ENCODE results near the gene PCED1A. TPM values are rescaled to one million over a fixed set of nuclear protein-coding genes. Genes with fewer than 3 reads are reported as not detected.

Gene PCED1A
- total RNA-seq, 1 donor from 2014 or later: 53.2 TPM

- peaks cover 61% of the 10 kb centered on the region for H3K4me1 Mint-ChIP-seq
- TF ChIP-seq CTCF (IDR thresholded peaks at IDR 0.05): no peak
- POLR2A ChIA-PET: interaction anchor here (1.3 kb wide), 1 partner anchor 10 kb away, joined by 3 read pairs; no protein-coding TSS in a partner anchor
These were observed 47.3 kb upstream of the PCED1A start for GRCh38 chr20:2887715-2888114.

GRCh38 chr20:2883726-2884637 lies 43.5 kb upstream of the PCED1A start:
- no peak for DNase-seq
- H3K4me3 Mint-ChIP-seq: no peak overlapping the region
- POLR2A ChIA-PET: interaction anchor here (0.6 kb wide), 2 partner anchors 102 to 221 kb away, joined by 3 to 4 read pairs; no protein-coding TSS in a partner anchor
- peak; percentile 34 for ATAC-seq (ENCODE audit: low read depth)
- H3K36me3 Mint-ChIP-seq (ENCODE audit: low read depth): peaks cover 10% of the 10 kb centered on the region
- intact Hi-C loops (cut with micrococcal nuclease): no loop called here
- peak overlapping the region; percentile 11 for H3K27ac Mint-ChIP-seq
- CTCF ChIA-PET: no interaction called here
- no peaks in the 10 kb centered on the region for H3K27me3 Mint-ChIP-seq
- peaks cover 49% of the 10 kb centered on the region for H3K4me1 Mint-ChIP-seq
- H3K9me3 Mint-ChIP-seq: no peaks in the 10 kb centered on the region
- no peak for TF ChIP-seq CTCF (IDR thresholded peaks at IDR 0.05)

More at GRCh38 chr20:2887715-2888114, 47.3 kb upstream of the PCED1A start:
- CTCF ChIA-PET: interaction anchor here (1.1 kb wide), 1 partner anchor 9 kb away, joined by 3 read pairs; no protein-coding TSS in a partner anchor
- no peaks in the 10 kb centered on the region for H3K9me3 Mint-ChIP-seq
- peaks cover 17% of the 10 kb centered on the region for H3K36me3 Mint-ChIP-seq (ENCODE audit: low read depth)
- ATAC-seq (ENCODE audit: low read depth): no peak
- intact Hi-C loops (cut with micrococcal nuclease): loop anchor here (2.0 kb wide), 1 partner anchor 13 kb away; no protein-coding TSS in a partner anchor
- H3K27ac Mint-ChIP-seq: no peak overlapping the region
- no peak overlapping the region for H3K4me3 Mint-ChIP-seq
- no peak for DNase-seq
- no peaks in the 10 kb centered on the region for H3K27me3 Mint-ChIP-seq

- no peak for DNase-seq
- peaks cover 50% of the 10 kb centered on the region for H3K4me1 Mint-ChIP-seq
- peaks cover 18% of the 10 kb centered on the region for H3K36me3 Mint-ChIP-seq (ENCODE audit: low read depth)
- no peaks in the 10 kb centered on the region for H3K27me3 Mint-ChIP-seq
- no peak for ATAC-seq (ENCODE audit: low read depth)
- intact Hi-C loops (cut with micrococcal nuclease): no loop called here
- H3K9me3 Mint-ChIP-seq: no peaks in the 10 kb centered on the region
- CTCF ChIA-PET: no interaction called here
- no peak overlapping the region for H3K4me3 Mint-ChIP-seq
- no peak for TF ChIP-seq CTCF (IDR thresholded peaks at IDR 0.05)
- no peak overlapping the region for H3K27ac Mint-ChIP-seq
- POLR2A ChIA-PET: interaction anchor here (1.2 kb wide), 1 partner anchor 228 kb away, joined by 3 read pairs; the partner anchor contains the start of gene NOP56
These were observed 40.2 kb upstream of the PCED1A start for GRCh38 chr20:2880650-2881049.

GRCh38 chr20:2879146-2879545 lies 38.7 kb upstream of the PCED1A start:
- POLR2A ChIA-PET: interaction anchor here (0.6 kb wide), 1 partner anchor 925 kb away, joined by 8 read pairs; no protein-coding TSS in a partner anchor
- no peak overlapping the region for H3K27ac Mint-ChIP-seq
- intact Hi-C loops (cut with micrococcal nuclease): loop anchor here (10.0 kb wide), 1 partner anchor 276 kb away; the partner anchor contains the start of genes FASTKD5 and UBOX5

More at GRCh38 chr20:2879146-2879545, 38.7 kb upstream of the PCED1A start:
- peaks cover 13% of the 10 kb centered on the region for H3K36me3 Mint-ChIP-seq (ENCODE audit: low read depth)
- H3K4me1 Mint-ChIP-seq: peaks cover 49% of the 10 kb centered on the region
- H3K9me3 Mint-ChIP-seq: no peaks in the 10 kb centered on the region
- CTCF ChIA-PET: interaction anchor here (0.8 kb wide), 1 partner anchor 9 kb away, joined by 3 read pairs; no protein-coding TSS in a partner anchor
- DNase-seq: no peak
- no peaks in the 10 kb centered on the region for H3K27me3 Mint-ChIP-seq
- no peak overlapping the region for H3K4me3 Mint-ChIP-seq
- TF ChIP-seq CTCF (IDR thresholded peaks at IDR 0.05): no peak
- ATAC-seq (ENCODE audit: low read depth): no peak
